Calu3 (cell line): ENCODE measurements around the gene PARD3. TPM values are rescaled to one million over a fixed set of nuclear protein-coding genes. Genes with fewer than 3 reads are reported as not detected.

Source experiments
- BruUV-seq: library from RNA; stranded (reverse); fragments of 400-500 nt; replicated peaks from 2 replicates; lab custom pipeline; 2021; lab: Mats Ljungman, UMichigan
- CTCF ChIA-PET: fragments of 300-600 bp; sonication (Branson Sonifier 250); formaldehyde crosslinking; loops from one replicate; lab custom pipeline; 2022; ENCODE audit warnings: antibody characterized with exemption; lab: Charles Lee
- DNase-seq: peaks from one replicate; pipeline ENCODE4 v3.0.0; 2022
- H3K27ac Mint-ChIP-seq: one replicate; pipeline ENCODE4 v1.8.0; 2022; ENCODE audit warnings: mixed read lengths; ENCODE audit not compliant: unreplicated experiment
- H3K27me3 Mint-ChIP-seq: one replicate; pipeline ENCODE4 v1.8.0; 2022; ENCODE audit warnings: mixed read lengths; ENCODE audit not compliant: unreplicated experiment
- H3K36me3 Mint-ChIP-seq: one replicate; pipeline ENCODE4 v1.8.0; 2022; ENCODE audit warnings: mild to moderate bottlenecking, moderate library complexity, mixed read lengths; ENCODE audit not compliant: insufficient read depth, unreplicated experiment
- H3K4me1 Mint-ChIP-seq: one replicate; pipeline ENCODE4 v1.8.0; 2022; ENCODE audit warnings: mild to moderate bottlenecking, low read depth, mixed read lengths; ENCODE audit not compliant: unreplicated experiment
- H3K4me3 Mint-ChIP-seq: one replicate; pipeline ENCODE4 v1.8.0; 2022; ENCODE audit warnings: mild to moderate bottlenecking, low read depth, moderate library complexity, mixed read lengths; ENCODE audit not compliant: unreplicated experiment
- H3K9me3 Mint-ChIP-seq: one replicate; pipeline ENCODE4 v1.8.0; 2022; ENCODE audit warnings: low read depth, mixed read lengths; ENCODE audit not compliant: unreplicated experiment
- intact Hi-C: fragments of 100-400 bp; cut with micrococcal nuclease; formaldehyde crosslinking; loops from one replicate; pipeline ENCODE4 v1.10.0; 2022; ENCODE audit not compliant: unreplicated experiment
- total RNA-seq: library from RNA; stranded (reverse); gene quantifications from 2 replicates; pipeline ENCODE4 v1.2.3, GENCODE V29; 2022
- TF ChIP-seq, protein P1 (sequence below): fragments of 200-600 bp; IDR thresholded peaks from one replicate; pipeline ENCODE4 v1.8.0; 2022; ENCODE audit warnings: antibody characterized with exemption; ENCODE audit not compliant: unreplicated experiment

Gene PARD3
- total RNA-seq, 1 experiment from 2014 or later, result 62.4 TPM

DNA sequence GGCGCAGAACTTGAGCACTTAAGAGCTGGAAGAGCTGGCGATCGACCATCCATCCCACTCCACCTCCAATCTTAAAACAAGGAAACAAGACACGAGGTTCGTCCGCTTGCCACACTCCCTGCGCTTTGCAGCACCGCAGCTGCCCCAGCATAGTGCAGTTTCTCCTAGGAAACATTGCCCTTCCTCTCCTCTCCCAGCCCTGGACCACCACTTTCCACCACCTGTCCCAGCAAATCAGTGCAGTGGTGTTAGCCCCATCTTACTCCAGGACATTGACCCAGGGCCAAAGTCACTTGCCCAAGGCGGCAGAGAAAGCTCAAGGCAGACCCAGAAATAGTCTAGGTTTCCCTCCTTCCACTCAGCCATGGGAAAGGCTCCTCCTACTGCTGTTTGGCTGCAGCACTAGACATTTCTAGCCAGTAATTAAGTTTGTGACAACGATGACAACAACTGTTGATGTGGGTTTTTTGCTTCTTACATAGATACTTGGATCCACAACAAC is 1.5 kb upstream of the PARD3 start:
- Mint-ChIP-seq H3K36me3 (peaks cover 30% of the 10 kb centered on the region), H3K9me3 (no peaks in the 10 kb centered on the region), H3K27ac (peak overlapping the region; percentile 76), H3K4me1 (peaks cover 35% of the 10 kb centered on the region), H3K27me3 (no peaks in the 10 kb centered on the region), H3K4me3 (peak overlapping the region; percentile 62)
- CTCF ChIA-PET, result interaction anchor here (0.8 to 1.2 kb wide), 4 partner anchors 9 to 92 kb away, joined by 3 to 4 read pairs (median 3); no protein-coding TSS in a partner anchor
- peak; percentile 14 for DNase-seq
- intact Hi-C loops, result no loop called here
- TF ChIP-seq, protein P1, sequence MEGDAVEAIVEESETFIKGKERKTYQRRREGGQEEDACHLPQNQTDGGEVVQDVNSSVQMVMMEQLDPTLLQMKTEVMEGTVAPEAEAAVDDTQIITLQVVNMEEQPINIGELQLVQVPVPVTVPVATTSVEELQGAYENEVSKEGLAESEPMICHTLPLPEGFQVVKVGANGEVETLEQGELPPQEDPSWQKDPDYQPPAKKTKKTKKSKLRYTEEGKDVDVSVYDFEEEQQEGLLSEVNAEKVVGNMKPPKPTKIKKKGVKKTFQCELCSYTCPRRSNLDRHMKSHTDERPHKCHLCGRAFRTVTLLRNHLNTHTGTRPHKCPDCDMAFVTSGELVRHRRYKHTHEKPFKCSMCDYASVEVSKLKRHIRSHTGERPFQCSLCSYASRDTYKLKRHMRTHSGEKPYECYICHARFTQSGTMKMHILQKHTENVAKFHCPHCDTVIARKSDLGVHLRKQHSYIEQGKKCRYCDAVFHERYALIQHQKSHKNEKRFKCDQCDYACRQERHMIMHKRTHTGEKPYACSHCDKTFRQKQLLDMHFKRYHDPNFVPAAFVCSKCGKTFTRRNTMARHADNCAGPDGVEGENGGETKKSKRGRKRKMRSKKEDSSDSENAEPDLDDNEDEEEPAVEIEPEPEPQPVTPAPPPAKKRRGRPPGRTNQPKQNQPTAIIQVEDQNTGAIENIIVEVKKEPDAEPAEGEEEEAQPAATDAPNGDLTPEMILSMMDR, result no peak
- BruUV-seq, result TSS peak; percentile 53

DNA sequence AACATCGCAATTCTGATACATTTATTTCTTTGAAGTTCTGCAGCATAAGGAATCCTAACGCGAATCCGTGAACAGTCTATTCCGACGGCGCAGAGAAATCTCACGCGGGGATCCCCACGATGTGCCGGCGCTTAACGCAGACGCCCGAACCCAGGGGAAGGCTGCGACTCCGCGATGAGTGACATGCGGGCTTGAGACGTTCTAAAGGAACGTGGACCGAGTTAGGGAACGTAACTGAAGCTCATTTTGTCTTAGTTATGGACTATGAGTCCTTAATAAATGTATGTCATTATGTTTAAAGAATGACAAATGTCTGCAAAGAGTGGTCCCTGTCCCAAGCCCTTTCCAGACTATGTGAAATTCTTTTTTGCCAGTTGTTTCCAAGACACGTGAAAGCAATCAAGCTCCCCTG is 995 bp upstream of the PARD3 start:
- peak; percentile 11 for DNase-seq
- H3K9me3 Mint-ChIP-seq, result no peaks in the 10 kb centered on the region
- BruUV-seq, result no TSS peak
- peak overlapping the region; percentile 62 for H3K4me3 Mint-ChIP-seq
- TF ChIP-seq, protein P1, result no peak
- H3K36me3 Mint-ChIP-seq, result peaks cover 30% of the 10 kb centered on the region
- no peaks in the 10 kb centered on the region for H3K27me3 Mint-ChIP-seq
- peaks cover 39% of the 10 kb centered on the region for H3K4me1 Mint-ChIP-seq
- H3K27ac Mint-ChIP-seq, result peak overlapping the region; percentile 76
- intact Hi-C loops, result no loop called here
- CTCF ChIA-PET, result interaction anchor here (0.5 to 1.2 kb wide), 5 partner anchors 9 to 178 kb away, joined by 3 to 4 read pairs (median 3); no protein-coding TSS in a partner anchor

DNA sequence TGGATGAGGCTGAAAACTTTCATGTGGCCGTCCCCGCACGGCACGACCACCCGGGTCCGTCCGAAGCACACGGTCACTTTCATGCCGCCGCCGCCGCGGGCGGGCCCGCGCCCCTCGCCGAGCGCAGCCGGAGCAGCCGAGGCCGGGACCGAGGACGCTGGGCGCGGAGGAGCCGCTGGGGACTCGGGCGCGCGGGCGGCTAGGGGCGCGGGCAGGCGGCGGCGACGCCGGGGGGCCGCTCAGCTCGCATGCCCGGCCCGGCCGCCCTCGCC is 247 bp downstream of the PARD3 start:
- TF ChIP-seq, protein P1, result no peak
- CTCF ChIA-PET, result interaction anchor here (0.8 kb wide), 1 partner anchor 60 kb away, joined by 3 read pairs; no protein-coding TSS in a partner anchor
- DNase-seq, result no peak
- Mint-ChIP-seq H3K36me3 (peaks cover 30% of the 10 kb centered on the region), H3K9me3 (no peaks in the 10 kb centered on the region), H3K27ac (no peak overlapping the region), H3K27me3 (no peaks in the 10 kb centered on the region), H3K4me1 (peaks cover 52% of the 10 kb centered on the region), H3K4me3 (peak overlapping the region; percentile 62)
- intact Hi-C loops, result loop anchor here (1.0 to 5.0 kb wide), 2 partner anchors 57 to 148 kb away; no protein-coding TSS in a partner anchor
- no TSS peak for BruUV-seq

DNA sequence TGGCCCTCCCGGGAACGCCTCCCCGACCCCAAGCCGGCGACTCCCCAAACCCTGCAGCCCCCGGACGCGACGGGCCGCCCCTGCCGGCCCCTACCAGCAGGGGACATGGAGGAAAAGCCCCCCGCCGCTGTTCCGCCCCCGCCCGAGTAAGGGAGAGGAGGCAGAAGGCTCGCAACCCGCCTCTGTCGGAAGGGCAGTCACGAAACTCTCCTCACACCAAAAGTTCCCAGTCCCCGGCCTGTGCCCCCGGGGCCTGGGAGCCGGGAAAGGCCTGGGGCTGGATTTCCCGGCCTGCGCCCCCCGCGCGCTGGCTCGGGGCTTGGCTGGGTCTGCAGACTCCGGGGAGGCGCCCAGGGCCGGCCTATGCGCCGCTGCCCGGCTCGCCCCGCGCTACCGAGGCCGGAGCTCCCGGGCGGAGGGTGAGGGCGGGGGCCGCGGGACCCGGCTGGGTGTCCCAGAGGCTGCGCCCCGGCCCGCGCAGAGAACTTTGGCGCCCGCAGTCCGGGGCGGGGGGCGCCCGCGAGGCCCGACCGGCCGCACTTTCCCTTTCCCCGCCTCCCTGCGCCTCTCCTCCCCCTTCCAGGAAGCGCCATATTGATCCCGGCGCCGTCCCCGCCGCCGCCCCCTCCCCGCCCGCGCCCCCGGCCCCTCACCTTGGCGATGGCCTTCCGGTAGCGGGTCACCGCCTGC is 728 bp downstream of the PARD3 start:
- Mint-ChIP-seq H3K27me3 (no peaks in the 10 kb centered on the region), H3K27ac (peak overlapping the region; percentile 62), H3K9me3 (no peaks in the 10 kb centered on the region), H3K36me3 (peaks cover 30% of the 10 kb centered on the region), H3K4me1 (peaks cover 56% of the 10 kb centered on the region), H3K4me3 (peak overlapping the region; percentile 62)
- peak; percentile 68 for DNase-seq
- intact Hi-C loops, result loop anchor here (1.0 to 5.0 kb wide), 2 partner anchors 56 to 147 kb away; no protein-coding TSS in a partner anchor
- CTCF ChIA-PET, result interaction anchor here (0.5 to 0.8 kb wide), 2 partner anchors 17 to 60 kb away, joined by 3 read pairs; no protein-coding TSS in a partner anchor
- no TSS peak for BruUV-seq
- TF ChIP-seq, protein P1, result peak; percentile 14
